Measurements from ENCODE around the gene HOMER2. TPM values are rescaled to one million over a fixed set of nuclear protein-coding genes. Genes with fewer than 3 reads are reported as not detected.

The HOMER2 gene
- total RNA-seq, 1 experiment from 2014 or later: 49.4 TPM

DNA sequence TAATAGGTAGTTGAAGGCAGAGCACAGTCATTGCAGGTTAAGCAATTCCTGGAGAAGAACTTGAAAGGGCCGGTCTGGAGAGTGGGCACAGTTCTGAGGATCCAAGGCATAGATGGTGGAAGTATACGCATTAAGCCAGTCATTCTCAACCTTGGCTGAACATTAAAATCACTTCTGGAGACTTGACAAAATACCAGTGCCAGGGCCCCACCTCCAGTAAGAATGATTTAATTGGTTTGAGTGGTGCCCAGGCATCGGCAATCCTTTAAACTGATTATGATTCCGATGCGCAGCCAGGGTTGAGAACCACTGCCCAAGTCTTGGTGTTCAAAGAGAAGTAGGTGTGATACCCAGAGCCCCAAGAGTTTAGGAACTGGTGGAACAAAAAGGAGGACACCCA, 6.9 kb upstream of the HOMER2 start:
- H3K4me1 Mint-ChIP-seq (ENCODE audit: low read depth, unreplicated experiment): peaks cover 11% of the 10 kb centered on the region
- no peaks in the 10 kb centered on the region for H3K9me3 Mint-ChIP-seq (ENCODE audit: low read depth, unreplicated experiment)
- H3K36me3 Mint-ChIP-seq (ENCODE audit: insufficient read depth, unreplicated experiment): no peaks in the 10 kb centered on the region
- TF ChIP-seq, protein P1, sequence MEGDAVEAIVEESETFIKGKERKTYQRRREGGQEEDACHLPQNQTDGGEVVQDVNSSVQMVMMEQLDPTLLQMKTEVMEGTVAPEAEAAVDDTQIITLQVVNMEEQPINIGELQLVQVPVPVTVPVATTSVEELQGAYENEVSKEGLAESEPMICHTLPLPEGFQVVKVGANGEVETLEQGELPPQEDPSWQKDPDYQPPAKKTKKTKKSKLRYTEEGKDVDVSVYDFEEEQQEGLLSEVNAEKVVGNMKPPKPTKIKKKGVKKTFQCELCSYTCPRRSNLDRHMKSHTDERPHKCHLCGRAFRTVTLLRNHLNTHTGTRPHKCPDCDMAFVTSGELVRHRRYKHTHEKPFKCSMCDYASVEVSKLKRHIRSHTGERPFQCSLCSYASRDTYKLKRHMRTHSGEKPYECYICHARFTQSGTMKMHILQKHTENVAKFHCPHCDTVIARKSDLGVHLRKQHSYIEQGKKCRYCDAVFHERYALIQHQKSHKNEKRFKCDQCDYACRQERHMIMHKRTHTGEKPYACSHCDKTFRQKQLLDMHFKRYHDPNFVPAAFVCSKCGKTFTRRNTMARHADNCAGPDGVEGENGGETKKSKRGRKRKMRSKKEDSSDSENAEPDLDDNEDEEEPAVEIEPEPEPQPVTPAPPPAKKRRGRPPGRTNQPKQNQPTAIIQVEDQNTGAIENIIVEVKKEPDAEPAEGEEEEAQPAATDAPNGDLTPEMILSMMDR (IDR thresholded peaks at IDR 0.05; ENCODE audit: unreplicated experiment): no peak
- no peak overlapping the region for H3K4me3 Mint-ChIP-seq (ENCODE audit: low read depth, unreplicated experiment)
- CTCF ChIA-PET: no interaction called here
- intact Hi-C loops (cut with micrococcal nuclease; ENCODE audit: unreplicated experiment): no loop called here
- H3K27me3 Mint-ChIP-seq (ENCODE audit: unreplicated experiment): no peaks in the 10 kb centered on the region
- DNase-seq: no peak
- BruUV-seq (replicated peaks): no TSS peak
- no peak overlapping the region for H3K27ac Mint-ChIP-seq (ENCODE audit: unreplicated experiment)

DNA sequence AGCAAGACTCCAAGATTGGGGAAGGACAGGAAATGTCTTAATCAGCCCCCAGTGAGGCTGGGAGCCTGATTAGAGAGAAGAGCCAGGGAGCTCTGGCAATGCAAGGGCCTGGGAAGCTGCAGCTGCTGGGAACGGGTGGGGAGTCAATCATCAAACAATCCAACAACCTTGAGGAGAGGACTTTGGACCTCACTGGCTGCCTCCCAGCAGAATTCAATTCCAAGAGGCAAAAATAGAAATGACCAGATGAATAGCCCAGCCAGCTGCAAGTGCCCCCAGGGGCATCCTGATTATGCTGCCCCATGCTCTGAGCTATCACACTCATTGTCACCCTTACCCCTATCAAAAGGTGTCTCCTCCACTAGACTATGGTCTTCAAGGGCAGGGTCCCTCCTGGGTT, 6.1 kb upstream of the HOMER2 start:
- no peaks in the 10 kb centered on the region for H3K27me3 Mint-ChIP-seq (ENCODE audit: unreplicated experiment)
- TF ChIP-seq, protein P1 (IDR thresholded peaks at IDR 0.05; ENCODE audit: unreplicated experiment): no peak
- no peak for DNase-seq
- no peak overlapping the region for H3K27ac Mint-ChIP-seq (ENCODE audit: unreplicated experiment)
- peaks cover 11% of the 10 kb centered on the region for H3K4me1 Mint-ChIP-seq (ENCODE audit: low read depth, unreplicated experiment)
- intact Hi-C loops (cut with micrococcal nuclease; ENCODE audit: unreplicated experiment): no loop called here
- no TSS peak for BruUV-seq (replicated peaks)
- H3K36me3 Mint-ChIP-seq (ENCODE audit: insufficient read depth, unreplicated experiment): no peaks in the 10 kb centered on the region
- H3K9me3 Mint-ChIP-seq (ENCODE audit: low read depth, unreplicated experiment): no peaks in the 10 kb centered on the region
- CTCF ChIA-PET: interaction anchor here (1.4 kb wide), 1 partner anchor 126 kb away, joined by 4 read pairs; no protein-coding TSS in a partner anchor
- no peak overlapping the region for H3K4me3 Mint-ChIP-seq (ENCODE audit: low read depth, unreplicated experiment)

DNA sequence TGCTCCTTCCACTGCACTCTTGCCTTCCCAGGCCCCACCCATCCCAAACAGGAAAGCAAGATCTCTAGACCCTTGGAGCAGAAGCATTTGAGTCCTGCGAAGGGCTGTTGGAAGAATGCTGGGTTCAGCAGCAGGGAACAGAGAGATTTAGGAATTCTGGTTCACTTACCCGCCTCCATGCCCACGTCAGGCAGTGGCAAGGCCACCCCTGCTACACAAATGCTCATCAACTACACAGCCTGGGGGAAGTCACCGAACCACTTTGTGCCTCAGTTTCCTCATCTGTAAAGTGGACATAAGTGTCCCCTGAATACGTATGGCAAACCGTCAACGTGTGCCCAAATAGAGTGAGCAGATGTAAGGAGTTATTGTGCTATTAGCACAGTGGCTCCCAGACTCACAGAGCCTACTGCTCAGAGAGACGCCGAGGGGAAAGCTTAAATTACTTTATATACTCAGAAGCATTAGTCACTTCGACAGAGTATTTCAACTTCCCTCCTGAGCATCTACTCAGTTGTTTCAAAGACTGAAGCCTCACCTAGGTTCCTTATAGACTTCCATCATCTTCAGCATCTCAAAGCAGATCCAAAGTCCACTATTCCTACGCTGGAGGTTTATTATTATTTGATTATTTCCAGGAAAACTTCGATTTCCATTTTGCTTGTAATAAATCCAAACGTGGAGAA, 905 bp downstream of the HOMER2 start:
- no peaks in the 10 kb centered on the region for H3K9me3 Mint-ChIP-seq (ENCODE audit: low read depth, unreplicated experiment)
- H3K27ac Mint-ChIP-seq (ENCODE audit: unreplicated experiment): peak overlapping the region; percentile 15
- no peak for DNase-seq
- intact Hi-C loops (cut with micrococcal nuclease; ENCODE audit: unreplicated experiment): no loop called here
- CTCF ChIA-PET: interaction anchor here (0.6 kb wide), 1 partner anchor 14 kb away, joined by 3 read pairs; no protein-coding TSS in a partner anchor
- H3K36me3 Mint-ChIP-seq (ENCODE audit: insufficient read depth, unreplicated experiment): peaks cover 8% of the 10 kb centered on the region
- H3K4me1 Mint-ChIP-seq (ENCODE audit: low read depth, unreplicated experiment): peaks cover 8% of the 10 kb centered on the region
- no peak overlapping the region for H3K4me3 Mint-ChIP-seq (ENCODE audit: low read depth, unreplicated experiment)
- no peaks in the 10 kb centered on the region for H3K27me3 Mint-ChIP-seq (ENCODE audit: unreplicated experiment)
- TF ChIP-seq, protein P1 (IDR thresholded peaks at IDR 0.05; ENCODE audit: unreplicated experiment): no peak
- TSS peak; percentile 44 for BruUV-seq (replicated peaks)

DNA sequence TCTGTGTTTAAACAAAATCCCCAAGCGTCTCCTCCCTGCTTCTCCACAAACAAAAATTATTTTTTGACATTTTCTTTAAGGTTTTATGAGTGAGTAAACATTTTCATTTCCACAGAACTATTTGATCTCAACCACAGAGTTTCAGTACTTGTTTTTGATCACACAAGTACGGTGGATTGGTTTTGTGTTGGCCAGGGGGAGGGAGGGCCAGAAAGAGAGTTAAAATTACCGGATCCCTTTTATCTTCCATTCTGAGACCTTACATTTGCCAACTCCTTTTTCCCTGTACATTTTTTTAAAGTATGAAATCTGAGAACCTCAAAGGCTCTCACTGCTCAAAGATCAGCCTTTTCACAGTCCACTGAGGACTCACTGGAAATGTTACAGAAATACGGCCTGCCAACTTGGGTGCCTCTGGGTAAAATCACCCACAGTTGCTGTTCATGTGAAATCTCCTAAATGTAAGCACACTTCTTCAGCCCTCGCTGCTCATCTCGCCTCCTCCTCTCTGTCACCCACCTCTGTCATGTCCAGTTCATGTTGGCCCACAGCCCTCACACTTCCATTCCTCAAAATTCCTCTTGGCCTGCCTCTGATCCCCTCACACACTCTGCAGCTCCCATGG, 1.7 kb downstream of the HOMER2 start:
- intact Hi-C loops (cut with micrococcal nuclease; ENCODE audit: unreplicated experiment): no loop called here

More for the DNA sequence above, 1.7 kb downstream of the HOMER2 start:
- Mint-ChIP-seq H3K4me1 (ENCODE audit: low read depth, unreplicated experiment) (peaks cover 15% of the 10 kb centered on the region), H3K9me3 (ENCODE audit: low read depth, unreplicated experiment) (no peaks in the 10 kb centered on the region), H3K27me3 (ENCODE audit: unreplicated experiment) (no peaks in the 10 kb centered on the region), H3K27ac (ENCODE audit: unreplicated experiment) (no peak overlapping the region), H3K4me3 (ENCODE audit: low read depth, unreplicated experiment) (no peak overlapping the region), H3K36me3 (ENCODE audit: insufficient read depth, unreplicated experiment) (peaks cover 8% of the 10 kb centered on the region)
- no TSS peak for BruUV-seq (replicated peaks)
- TF ChIP-seq, protein P1 (IDR thresholded peaks at IDR 0.05; ENCODE audit: unreplicated experiment): no peak
- no peak for DNase-seq
- CTCF ChIA-PET: no interaction called here

Data from Calu3 (cell line).